Fibroblast of mammary gland (primary cell): ENCODE data around the gene SIK2.

Experiments
- DNase-seq: peaks from one replicate; pipeline ENCODE4 v3.0.0-alpha.2; 2010; ENCODE audit warnings: low read depth
- H3K4me3 ChIP-seq: 2 replicates; pipeline ENCODE4 v1.5.1; 2011; ENCODE audit warnings: low read depth, mild to moderate bottlenecking, low read length, moderate library complexity; ENCODE audit not compliant: control insufficient read depth
- CTCF ChIP-seq: conservative IDR thresholded peaks from 2 replicates; pipeline ENCODE4 v1.5.1; 2011; ENCODE audit warnings: low read depth, low read length, inconsistent platforms; ENCODE audit not compliant: control insufficient read depth, insufficient read depth

The SIK2 gene

GRCh38 chr11:111589886-111590499 lies 12.3 kb upstream of the SIK2 start:
- H3K4me3 ChIP-seq = no peak overlapping the region
- DNase-seq = no peak
- TF ChIP-seq CTCF = no peak

GRCh38 chr11:111591187-111591960 lies 10.9 kb upstream of the SIK2 start:
- no peak overlapping the region for H3K4me3 ChIP-seq
- no peak for DNase-seq
- no peak for TF ChIP-seq CTCF

- TF ChIP-seq CTCF = no peak
- no peak overlapping the region for H3K4me3 ChIP-seq
- DNase-seq = no peak
Measured at GRCh38 chr11:111592491-111592890, 9.8 kb upstream of the SIK2 start.

GRCh38 chr11:111596319-111596718 lies 5.9 kb upstream of the SIK2 start:
- H3K4me3 ChIP-seq = no peak overlapping the region
- no peak for TF ChIP-seq CTCF
- no peak for DNase-seq

GRCh38 chr11:111598148-111598547 lies 4.1 kb upstream of the SIK2 start:
- no peak overlapping the region for H3K4me3 ChIP-seq
- no peak for TF ChIP-seq CTCF

GRCh38 chr11:111598559-111598958 lies 3.7 kb upstream of the SIK2 start:
- H3K4me3 ChIP-seq = no peak overlapping the region
- DNase-seq = peak; percentile 85
- TF ChIP-seq CTCF = no peak

More at GRCh38 chr11:111598148-111598547, 4.1 kb upstream of the SIK2 start:
- DNase-seq = no peak
